GM18858 (cell line): Measurements from ENCODE around the gene RIMBP2.

ENCODE experiments used
- ATAC-seq: cut with Tn5 transposase; IDR thresholded peaks from one replicate; pipeline ENCODE4 v1.9.1; 2021; ENCODE audit not compliant: unreplicated experiment

RIMBP2 gene

DNA sequence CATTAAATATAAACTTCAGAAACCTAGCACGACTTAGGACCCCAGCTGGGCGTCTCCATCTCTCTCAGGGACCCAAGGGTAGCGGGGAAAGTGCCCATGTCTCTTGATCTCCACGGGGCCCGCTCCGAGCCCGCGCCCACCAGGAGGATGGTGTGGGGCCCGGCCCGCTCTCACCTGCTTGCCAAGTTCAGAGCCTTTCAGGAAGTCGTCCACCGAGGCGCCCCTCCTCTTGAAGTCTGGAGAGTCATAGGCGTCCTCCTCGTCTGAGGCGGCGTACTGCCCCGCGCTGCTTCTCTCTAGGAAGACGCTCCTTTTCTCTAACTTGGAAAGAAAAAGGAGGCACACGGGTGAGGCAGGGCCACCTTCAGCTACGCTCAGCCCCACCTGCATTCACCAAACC is 281.5 kb downstream of the RIMBP2 start:
- ATAC-seq, result no peak

DNA sequence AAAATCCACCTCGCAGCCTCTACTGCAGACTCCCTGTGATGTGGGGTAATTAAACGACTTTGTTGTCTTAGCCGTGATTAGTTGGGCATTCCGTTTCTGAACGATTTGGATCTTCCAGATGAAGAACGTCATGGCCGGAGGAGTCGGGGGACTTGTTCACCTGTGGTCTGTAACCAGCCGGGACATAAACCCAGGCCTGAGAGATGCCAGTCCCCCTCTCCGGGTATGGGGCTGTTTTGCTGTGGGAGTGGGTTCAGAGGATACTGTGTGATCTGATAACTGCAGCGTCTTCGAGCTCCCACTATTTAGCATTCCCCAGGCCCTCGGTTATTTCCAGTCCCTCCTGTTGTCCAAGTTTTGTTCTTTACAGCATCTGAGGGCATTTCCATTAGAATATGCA is 282.3 kb downstream of the RIMBP2 start:
- ATAC-seq, result no peak

- ATAC-seq, result no peak
Observed at GRCh38 chr12:130433411-130433810, 282.7 kb downstream of the RIMBP2 start.

DNA sequence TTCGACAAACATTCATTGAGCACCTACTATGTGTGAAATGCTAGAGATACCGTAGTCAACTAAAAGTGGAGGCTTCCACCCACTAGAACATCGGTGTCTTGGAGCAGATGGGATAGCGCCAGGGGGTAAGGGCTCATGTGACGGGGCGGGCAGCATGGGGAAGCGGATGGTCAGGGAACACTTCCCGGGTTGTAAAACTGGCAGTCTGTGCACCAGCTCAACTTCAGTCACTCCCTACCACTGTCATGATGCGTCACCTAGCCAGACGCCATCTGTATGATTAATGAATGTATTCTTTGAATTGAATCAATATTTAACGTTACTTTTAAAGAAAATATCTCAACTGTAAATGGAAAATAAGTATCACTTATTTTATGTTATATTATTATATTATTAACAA is 284.9 kb downstream of the RIMBP2 start:
- ATAC-seq, result no peak

GRCh38 chr12:130429656-130430505 is 286.2 kb downstream of the RIMBP2 start:
- no peak for ATAC-seq

DNA sequence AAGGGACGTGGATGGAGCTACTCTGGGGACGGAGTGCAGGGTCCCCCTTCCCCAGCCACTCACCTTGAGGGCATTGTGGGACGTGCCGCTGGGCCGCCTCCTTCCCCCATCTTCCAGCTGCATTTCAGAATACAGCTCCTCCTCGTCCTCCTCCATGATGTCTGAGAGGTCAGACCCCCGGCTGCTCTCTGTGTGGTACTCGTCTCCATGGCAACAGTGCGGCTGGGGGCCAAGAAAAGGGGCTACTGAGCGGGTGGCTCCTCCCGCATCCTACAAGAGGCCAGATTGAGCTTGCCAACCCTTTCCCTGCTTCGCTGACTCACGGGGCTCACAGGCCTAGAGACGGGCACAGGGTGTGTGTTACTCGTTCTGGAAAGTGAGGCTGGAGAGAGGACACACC is 288.0 kb downstream of the RIMBP2 start:
- no peak for ATAC-seq

- ATAC-seq, result no peak
Observed at GRCh38 chr12:130427381-130427887, 288.7 kb downstream of the RIMBP2 start.

- ATAC-seq, result no peak
Observed at GRCh38 chr12:130425698-130426245, 290.3 kb downstream of the RIMBP2 start.

GRCh38 chr12:130424858-130425697 is 291.0 kb downstream of the RIMBP2 start:
- ATAC-seq, result no peak

GRCh38 chr12:130423991-130424857 is 291.9 kb downstream of the RIMBP2 start:
- ATAC-seq, result no peak

- no peak for ATAC-seq
Observed at GRCh38 chr12:130423136-130423535, 293.0 kb downstream of the RIMBP2 start.

GRCh38 chr12:130422676-130423075 is 293.4 kb downstream of the RIMBP2 start:
- no peak for ATAC-seq

DNA sequence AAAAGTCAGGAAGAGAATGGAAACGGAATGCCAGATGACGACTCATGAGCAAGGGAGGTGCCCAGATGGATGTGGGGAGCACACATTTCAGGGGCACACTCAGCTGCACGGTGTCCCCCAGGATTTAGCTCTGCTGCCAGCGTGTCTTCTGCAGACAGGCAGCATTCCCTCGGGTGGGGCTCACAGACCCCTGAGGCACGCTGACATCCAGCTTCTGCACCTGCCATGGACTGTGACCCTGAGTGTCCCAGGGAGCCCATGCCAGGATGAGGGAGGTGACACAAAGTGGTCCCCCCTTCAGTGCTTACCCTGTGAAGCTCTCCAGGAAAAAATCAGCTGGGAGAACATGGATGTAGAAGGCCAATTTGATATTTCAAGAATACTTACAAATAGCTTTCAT is 294.2 kb downstream of the RIMBP2 start:
- no peak for ATAC-seq

DNA sequence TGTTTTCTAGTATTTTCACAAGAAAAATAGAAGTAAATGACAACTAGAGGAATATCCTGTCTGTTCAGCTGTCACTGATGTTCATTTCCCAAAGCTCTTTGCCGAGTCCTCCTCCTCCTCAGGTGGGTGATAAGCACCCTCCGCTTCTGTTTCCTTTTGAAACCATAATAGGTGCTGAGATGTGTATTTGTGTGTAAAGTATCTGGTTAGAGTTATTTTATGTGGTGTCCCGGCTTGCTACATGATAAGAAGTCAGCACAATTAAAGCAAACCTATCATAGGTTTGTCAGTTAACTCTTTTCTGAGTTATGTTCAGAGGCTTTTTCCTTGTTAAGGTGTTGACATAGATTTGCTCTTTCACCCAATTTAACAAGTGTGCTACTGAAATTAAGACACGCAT is 296.0 kb downstream of the RIMBP2 start:
- no peak for ATAC-seq

DNA sequence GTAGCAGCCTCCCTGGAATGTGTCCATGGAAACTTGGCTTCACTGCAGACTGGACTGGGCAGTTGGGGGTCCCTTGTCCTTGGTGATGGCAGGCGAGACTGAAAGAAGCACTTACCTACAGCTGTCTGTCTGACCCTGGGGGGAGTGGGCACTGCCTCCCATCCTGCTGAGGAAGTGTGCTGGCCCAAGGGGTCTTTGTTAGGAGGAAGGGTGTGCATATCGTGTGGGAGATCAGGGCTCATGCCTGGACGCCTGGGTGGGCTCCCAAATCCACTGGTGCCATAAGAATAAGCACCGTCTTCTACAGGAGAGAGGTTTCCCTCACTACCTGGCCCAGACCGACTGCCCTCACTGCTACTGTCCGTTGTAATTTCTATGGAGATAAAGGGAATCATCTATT is 297.0 kb downstream of the RIMBP2 start:
- ATAC-seq, result no peak

- ATAC-seq, result no peak
Observed at GRCh38 chr12:130418251-130418650, 297.8 kb downstream of the RIMBP2 start.

- ATAC-seq, result no peak
Observed at GRCh38 chr12:130414381-130414780, 301.7 kb downstream of the RIMBP2 start.

DNA sequence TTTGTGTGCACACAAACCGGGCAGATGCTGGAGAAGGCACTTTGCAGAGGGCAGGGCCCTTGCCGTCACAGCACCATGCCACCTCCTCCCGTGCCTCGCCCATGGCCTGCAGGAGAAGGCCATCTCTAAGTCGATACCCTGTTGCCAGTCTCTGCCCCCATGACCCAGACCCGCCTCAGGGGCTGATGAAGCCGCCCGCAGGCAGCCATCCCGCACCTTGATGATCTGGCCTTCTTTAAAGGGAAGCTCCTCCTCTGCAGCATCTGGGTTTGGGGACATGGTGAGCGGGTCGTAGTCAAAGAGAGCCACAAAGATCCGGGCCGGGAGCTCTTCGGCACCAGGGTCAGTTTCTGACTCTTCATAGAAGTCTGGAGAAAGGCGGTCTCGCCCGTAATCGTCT is 302.2 kb downstream of the RIMBP2 start:
- no peak for ATAC-seq

DNA sequence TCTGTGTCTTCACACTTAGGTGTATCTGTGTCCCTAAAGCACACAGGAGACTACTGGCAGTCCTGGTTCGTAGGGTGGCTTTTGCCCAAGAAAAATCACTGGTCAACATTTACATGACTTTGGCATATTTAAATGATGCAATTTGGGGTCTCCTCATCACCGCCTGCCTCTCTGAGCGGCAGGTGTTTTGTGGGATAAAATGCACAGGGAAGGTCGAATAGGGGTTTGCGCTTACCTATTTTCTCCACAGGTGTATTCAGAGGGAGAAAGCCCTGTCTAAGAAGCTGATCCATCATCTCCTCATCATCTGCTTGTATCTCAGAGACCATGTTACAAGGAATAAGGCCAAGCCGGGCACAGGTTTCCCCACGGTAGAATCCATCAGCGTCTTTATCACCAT is 303.7 kb downstream of the RIMBP2 start:
- no peak for ATAC-seq

DNA sequence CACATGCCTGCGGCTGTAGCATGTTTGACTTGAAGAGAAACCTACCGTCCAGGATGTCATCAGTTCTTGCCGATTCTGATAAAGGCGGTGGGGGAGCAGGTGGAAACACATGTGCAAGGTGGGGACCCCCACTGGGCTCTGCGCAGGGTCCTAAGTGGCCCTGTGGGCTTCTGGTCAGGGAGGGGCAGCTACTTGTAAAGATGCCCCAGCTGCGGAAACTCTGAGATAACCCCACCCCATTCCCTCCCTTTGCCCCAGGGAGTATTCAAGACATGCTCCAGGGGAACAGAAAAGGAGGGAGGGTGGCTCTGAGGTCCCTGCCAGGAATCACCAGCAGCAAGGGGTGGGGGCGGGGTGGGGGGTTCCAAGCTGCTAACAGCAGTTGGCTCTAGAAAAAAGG is 310.8 kb downstream of the RIMBP2 start:
- no peak for ATAC-seq

DNA sequence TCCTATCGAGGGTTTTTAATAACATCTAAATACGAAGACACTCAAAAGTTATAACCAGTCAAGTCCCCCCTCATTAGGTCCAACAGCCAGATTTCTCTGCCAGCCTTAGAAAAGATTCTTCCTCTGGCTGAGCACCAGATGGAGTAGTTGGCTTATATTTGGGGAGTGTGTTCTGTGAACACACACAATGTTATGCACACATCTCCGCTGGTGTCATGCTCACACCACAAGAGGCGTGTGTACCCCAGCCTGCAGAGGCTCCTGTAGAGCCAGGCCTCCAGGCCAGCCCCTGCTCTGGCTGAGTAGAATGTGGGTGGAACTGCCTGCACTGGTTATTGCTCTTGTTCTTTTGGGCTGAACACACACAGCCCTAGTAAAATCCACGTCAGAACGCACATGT is 314.4 kb downstream of the RIMBP2 start:
- no peak for ATAC-seq
